GM12875 (cell line): Measurements from ENCODE around the gene TF.
"Not testable (repeated sequence)": the region's sequence is repeated elsewhere in the genome, so short reads cannot be mapped to it uniquely, and the experiment has no call there.

ENCODE experiments used
- H3K4me3 ChIP-seq: one replicate; pipeline ENCODE4 v1.5.1; 2011; ENCODE audit warnings: low read depth, low read length, control low read depth
- CTCF ChIP-seq: IDR thresholded peaks from 2 replicates; pipeline ENCODE4 v1.5.1; 2011; ENCODE audit warnings: low read depth, mild to moderate bottlenecking, control low read depth, inconsistent platforms, low read length, moderate library complexity, borderline replicate concordance; ENCODE audit not compliant: insufficient read depth

TF gene

GRCh38 chr3:133730993-133731392 is 15.2 kb upstream of the TF start:
- TF ChIP-seq CTCF = no peak
- H3K4me3 ChIP-seq = no peak overlapping the region

GRCh38 chr3:133732231-133732630 is 14.0 kb upstream of the TF start:
- not testable (repeated sequence) for H3K4me3 ChIP-seq

GRCh38 chr3:133733226-133733625 is 13.0 kb upstream of the TF start:
- no peak for TF ChIP-seq CTCF
- no peak overlapping the region for H3K4me3 ChIP-seq

- TF ChIP-seq CTCF = no peak
- no peak overlapping the region for H3K4me3 ChIP-seq
Observed at GRCh38 chr3:133734305-133734704, 11.9 kb upstream of the TF start.

GRCh38 chr3:133742351-133743091 is 3.7 kb upstream of the TF start:
- TF ChIP-seq CTCF = no peak
- no peak overlapping the region for H3K4me3 ChIP-seq

- no peak for TF ChIP-seq CTCF
- no peak overlapping the region for H3K4me3 ChIP-seq
Observed at GRCh38 chr3:133744241-133744640, 2.0 kb upstream of the TF start.

GRCh38 chr3:133745108-133745507 is 1.1 kb upstream of the TF start:
- H3K4me3 ChIP-seq = no peak overlapping the region
- TF ChIP-seq CTCF = no peak

GRCh38 chr3:133746712-133747066 is 496 bp downstream of the TF start:
- TF ChIP-seq CTCF = no peak
- no peak overlapping the region for H3K4me3 ChIP-seq
